GM18505 (cell line): ENCODE data around the gene BCO2.

Experiments
- ATAC-seq: cut with Tn5 transposase; IDR thresholded peaks from one replicate; pipeline ENCODE4 v1.9.1; 2021; ENCODE audit not compliant: unreplicated experiment
- POLR2A ChIP-seq: IDR thresholded peaks from 4 replicates; pipeline ENCODE4 v1.6.1; 2011; ENCODE audit warnings: borderline replicate concordance; ENCODE audit not compliant: insufficient read depth, insufficient read length; ENCODE audit errors: extremely low read depth

BCO2 gene

GRCh38 chr11:112174789-112175598 lies at the start of gene BCO2:
BCO2 (plus strand) TSS chr11:112175512; CDS start chr11:112175602, 90 bp downstream.
- TF ChIP-seq POLR2A, result no peak
- ATAC-seq, result no peak

GRCh38 chr11:112127056-112127455 lies 48.3 kb upstream of the BCO2 start:
- ATAC-seq, result no peak
- TF ChIP-seq POLR2A, result no peak

GRCh38 chr11:112128483-112129121 lies 46.7 kb upstream of the BCO2 start:
- no peak for ATAC-seq
- TF ChIP-seq POLR2A, result no peak

- no peak for TF ChIP-seq POLR2A
- ATAC-seq, result no peak
Observed at GRCh38 chr11:112129656-112130055, 45.7 kb upstream of the BCO2 start.

GRCh38 chr11:112132737-112133136 lies 42.6 kb upstream of the BCO2 start:
- TF ChIP-seq POLR2A, result no peak
- no peak for ATAC-seq

GRCh38 chr11:112134473-112134872 lies 40.8 kb upstream of the BCO2 start:
- TF ChIP-seq POLR2A, result no peak

GRCh38 chr11:112143597-112143996 lies 31.7 kb upstream of the BCO2 start:
- TF ChIP-seq POLR2A, result no peak
- no peak for ATAC-seq

More at GRCh38 chr11:112134473-112134872, 40.8 kb upstream of the BCO2 start:
- ATAC-seq, result no peak

GRCh38 chr11:112150517-112150916 lies 24.8 kb upstream of the BCO2 start:
- no peak for TF ChIP-seq POLR2A
- no peak for ATAC-seq

GRCh38 chr11:112156153-112156955 lies 19.0 kb upstream of the BCO2 start:
- ATAC-seq, result no peak
- no peak for TF ChIP-seq POLR2A

- no peak for ATAC-seq
- no peak for TF ChIP-seq POLR2A
Observed at GRCh38 chr11:112156956-112157766, 18.2 kb upstream of the BCO2 start.

GRCh38 chr11:112159098-112160065 lies 15.9 kb upstream of the BCO2 start:
- TF ChIP-seq POLR2A, result no peak
- ATAC-seq, result no peak
